SU-DHL-6 (cell line): ENCODE data around the gene ATP23.

Source experiments
- H2AFZ ChIP-seq: fragments of 200-600 bp; sonication (generic); 2 replicates; pipeline ENCODE4 v1.6.1; 2014; ENCODE audit warnings: low read depth, mild to moderate bottlenecking, moderate library complexity, mixed read lengths, antibody characterized with exemption, low read length; ENCODE audit not compliant: severe bottlenecking
- H3F3A ChIP-seq: fragments of 200-600 bp; shearing (Covaris generic); 2 replicates; pipeline ENCODE4 v1.6.0; 2016; ENCODE audit warnings: antibody characterized with exemption, mild to moderate bottlenecking; ENCODE audit not compliant: insufficient read depth
- H3K27ac ChIP-seq: fragments of 200-600 bp; sonication (generic); 2 replicates; pipeline ENCODE4 v1.5.1; 2016; ENCODE audit warnings: low read depth, mild to moderate bottlenecking, low read length, moderate library complexity, mixed read lengths
- H3K27me3 ChIP-seq: fragments of 200-600 bp; sonication (generic), shearing (Covaris generic); 2 replicates; pipeline ENCODE4 v1.6.0; 2014; ENCODE audit warnings: mild to moderate bottlenecking, low read length
- H3K36me3 ChIP-seq: fragments of 200-600 bp; sonication (generic); 2 replicates; pipeline ENCODE4 v1.6.1; 2014; ENCODE audit warnings: mild to moderate bottlenecking, low read length, mixed read lengths
- H3K4me2 ChIP-seq: fragments of 300-600, 200-600 bp; shearing (Covaris generic), sonication (generic); 2 replicates; pipeline ENCODE4 v1.6.0; 2014; ENCODE audit warnings: low read length, low read depth, mild to moderate bottlenecking; ENCODE audit not compliant: poor library complexity, severe bottlenecking
- H3K4me3 ChIP-seq: fragments of 200-600 bp; sonication (generic); 2 replicates; pipeline ENCODE4 v1.5.1; 2014; ENCODE audit warnings: antibody characterized with exemption, low read length, mild to moderate bottlenecking, mixed read lengths; ENCODE audit not compliant: insufficient read depth, poor library complexity, severe bottlenecking
- H3K79me2 ChIP-seq: fragments of 200-600 bp; sonication (generic); 2 replicates; pipeline ENCODE4 v1.6.1; 2014; ENCODE audit warnings: mild to moderate bottlenecking, low read length, moderate library complexity; ENCODE audit not compliant: insufficient read depth
- H3K9ac ChIP-seq: fragments of 200-600 bp; sonication (generic); 2 replicates; pipeline ENCODE4 v1.7.0; 2014; ENCODE audit warnings: mild to moderate bottlenecking, low read length
- H3K9me2 ChIP-seq: fragments of 200-600 bp; sonication (generic); replicated peaks from 2 replicates; pipeline ENCODE4 v1.6.1; 2014; ENCODE audit warnings: low read length; ENCODE audit not compliant: insufficient read depth
- H3K9me3 ChIP-seq: fragments of 200-600 bp; sonication (generic); 2 replicates; pipeline ENCODE4 v1.6.1; 2014; ENCODE audit warnings: low read length, mixed read lengths; ENCODE audit not compliant: insufficient read depth
- H4K20me1 ChIP-seq: fragments of 200-600 bp; sonication (generic); 2 replicates; pipeline ENCODE4 v1.6.1; 2014; ENCODE audit warnings: low read depth, mild to moderate bottlenecking, antibody characterized with exemption, low read length, moderate library complexity, mixed read lengths
- CTCF ChIP-seq: fragments of 200-600 bp; sonication (generic); IDR thresholded peaks from one replicate; pipeline ENCODE4 v1.5.1; 2017; ENCODE audit warnings: antibody characterized with exemption, mild to moderate bottlenecking, low read length, moderate library complexity; ENCODE audit not compliant: insufficient read depth, poor library complexity, severe bottlenecking
- EZH2phosphoT487 ChIP-seq: fragments of 200-600 bp; sonication (generic), shearing (Covaris generic); conservative IDR thresholded peaks from 2 replicates; pipeline ENCODE4 v1.6.1; 2018; ENCODE audit warnings: mild to moderate bottlenecking, antibody characterized with exemption, low read length, moderate library complexity, mixed read lengths

The ATP23 gene

GRCh38 chr12:57983858-57984505 lies 42.6 kb downstream of the ATP23 start:
- Histone ChIP-seq H3K36me3 (no peaks in the 10 kb centered on the region), H3K9ac (no peak overlapping the region), H3K4me2 (no peak overlapping the region), H3K9me3 (no peaks in the 10 kb centered on the region), H3F3A (no peaks in the 10 kb centered on the region), H3K27me3 (no peaks in the 10 kb centered on the region), H3K9me2 (no peaks in the 10 kb centered on the region), H4K20me1 (no peaks in the 10 kb centered on the region), H2AFZ (no peak overlapping the region), H3K79me2 (no peaks in the 10 kb centered on the region), H3K4me3 (no peak overlapping the region), H3K27ac (no peak overlapping the region)
- no peak for TF ChIP-seq CTCF
- no peak for TF ChIP-seq EZH2phosphoT487

GRCh38 chr12:57984629-57985151 lies 43.3 kb downstream of the ATP23 start:
- H3K27ac ChIP-seq = no peak overlapping the region
- TF ChIP-seq CTCF (no peak), EZH2phosphoT487 (no peak)
- H3K9ac ChIP-seq = no peak overlapping the region
- H3F3A ChIP-seq = no peaks in the 10 kb centered on the region
- no peaks in the 10 kb centered on the region for H3K9me2 ChIP-seq
- no peak overlapping the region for H3K4me2 ChIP-seq
- no peak overlapping the region for H2AFZ ChIP-seq
- no peaks in the 10 kb centered on the region for H3K36me3 ChIP-seq
- no peak overlapping the region for H3K4me3 ChIP-seq
- H3K27me3 ChIP-seq = no peaks in the 10 kb centered on the region
- no peaks in the 10 kb centered on the region for H4K20me1 ChIP-seq
- no peaks in the 10 kb centered on the region for H3K79me2 ChIP-seq
- no peaks in the 10 kb centered on the region for H3K9me3 ChIP-seq

GRCh38 chr12:57985685-57986084 lies 44.3 kb downstream of the ATP23 start:
- Histone ChIP-seq H3K9me3 (no peaks in the 10 kb centered on the region), H3K4me2 (no peak overlapping the region), H3F3A (no peaks in the 10 kb centered on the region), H3K4me3 (no peak overlapping the region), H3K9me2 (no peaks in the 10 kb centered on the region), H3K9ac (no peak overlapping the region), H4K20me1 (no peaks in the 10 kb centered on the region), H3K27me3 (no peaks in the 10 kb centered on the region), H2AFZ (no peak overlapping the region), H3K79me2 (no peaks in the 10 kb centered on the region), H3K27ac (no peak overlapping the region), H3K36me3 (no peaks in the 10 kb centered on the region)
- TF ChIP-seq CTCF (no peak), EZH2phosphoT487 (no peak)
